GM12878 (cell line): ENCODE data around the gene NOP53. TPM values are rescaled to one million over a fixed set of nuclear protein-coding genes. Genes with fewer than 3 reads are reported as not detected.

ENCODE experiments used
- ATAC-seq: fragments of 200-7000 bp; cut with Tn5 transposase; 3 replicates; pipeline ENCODE4 v1.9.1; 2020; ENCODE audit warnings: mild to moderate bottlenecking, moderate library complexity
- BruUV-seq: library from RNA; stranded (reverse); fragments of 400-500 nt; replicated peaks from 2 replicates; lab custom pipeline; 2021; lab: Mats Ljungman, UMichigan
- CTCF ChIA-PET: fragments of 300-600 bp; sonication (Branson Sonifier 250); formaldehyde crosslinking; extraction: SDS; loops from one replicate; lab custom pipeline; 2021; ENCODE audit warnings: inconsistent platforms; lab: Yijun Ruan, JAX
- POLR2A ChIA-PET: fragments of 350-600 bp; formaldehyde crosslinking; extraction: SDS; loops from one replicate; lab custom pipeline; 2021; ENCODE audit warnings: inconsistent platforms; lab: Charles Lee
- RAD21 ChIA-PET: fragments of 300-600 bp; sonication (Branson Sonifier 250); formaldehyde crosslinking; loops from one replicate; lab custom pipeline; 2023; ENCODE audit warnings: antibody characterized with exemption; ENCODE audit not compliant: unreplicated experiment; lab: Charles Lee
- SMC1A ChIA-PET: fragments of 300-600 bp; sonication (Branson Sonifier 250); formaldehyde crosslinking; loops from one replicate; lab custom pipeline; 2023; ENCODE audit not compliant: unreplicated experiment, uncharacterized antibody; lab: Charles Lee
- DNase-seq: peaks from one replicate; pipeline ENCODE4 v3.0.0-alpha.2; 2011; ENCODE audit warnings: low read depth, low spot score
- FAIRE-seq: peaks from 3 replicates; lab custom pipeline; 2011; peaks lifted over from hg19 to GRCh38; lab: Jason Lieb, UNC
- H2AFZ ChIP-seq: 2 replicates; pipeline ENCODE4 v1.6.0; 2011; ENCODE audit warnings: low read depth, low read length, control low read depth; ENCODE audit not compliant: control insufficient read depth
- H3K27ac ChIP-seq: 2 replicates; pipeline ENCODE4 v1.5.1; 2011; ENCODE audit warnings: control low read depth; ENCODE audit not compliant: control insufficient read depth, insufficient read depth
- H3K27me3 ChIP-seq, 2 experiments: replicated peaks in 1 of 2; 2 replicates each; pipeline versions ENCODE4 v1.6.0 to v1.6.1; 2011; ENCODE audit warnings: low read length in 1 of 2; ENCODE audit not compliant: control insufficient read depth in 2 of 2, insufficient read depth in 2 of 2
- H3K36me3 ChIP-seq, 2 experiments: 2 replicates each; pipeline ENCODE4 v1.5.1; 2011; ENCODE audit warnings: low read length in 1 of 2; ENCODE audit not compliant: control insufficient read depth in 2 of 2, insufficient read depth in 2 of 2
- H3K4me1 ChIP-seq: 2 replicates; pipeline ENCODE4 v1.6.1; 2011; ENCODE audit warnings: mild to moderate bottlenecking, low read length, moderate library complexity, mixed read lengths; ENCODE audit not compliant: control insufficient read depth, insufficient read depth
- H3K4me2 ChIP-seq: 2 replicates; pipeline ENCODE4 v1.6.0; 2011; ENCODE audit warnings: control low read depth; ENCODE audit not compliant: control insufficient read depth, insufficient read depth
- H3K4me3 ChIP-seq: fragments of 200-600 bp; sonication (generic); 2 replicates; pipeline ENCODE4 v1.5.1; 2016
- H3K79me2 ChIP-seq: 2 replicates; pipeline ENCODE4 v1.6.0; 2011; ENCODE audit warnings: low read length; ENCODE audit not compliant: control insufficient read depth, insufficient read depth
- H3K9ac ChIP-seq: 2 replicates; pipeline ENCODE4 v1.8.0; 2011; ENCODE audit warnings: low read length, control low read depth, mixed read lengths; ENCODE audit not compliant: control insufficient read depth, insufficient read depth
- H3K9me3 ChIP-seq: replicated peaks from 3 replicates; pipeline ENCODE4 v1.5.1; 2011; ENCODE audit warnings: mild to moderate bottlenecking, low read length; ENCODE audit not compliant: control insufficient read depth, insufficient read depth
- H4K20me1 ChIP-seq: 2 replicates; pipeline ENCODE4 v1.6.0; 2011; ENCODE audit not compliant: control insufficient read depth, insufficient read depth
- CHD4 ChIP-seq: fragments of 200-600 bp; sonication (generic); IDR thresholded peaks from 2 replicates; pipeline ENCODE4 v1.6.1; 2016; ENCODE audit warnings: mild to moderate bottlenecking
- EGR1 ChIP-seq, 2 experiments: IDR thresholded peaks; 1 replicate in 1 of 2; 2 replicates in 1 of 2; pipeline ENCODE4 v1.6.1; 2011 to 2012; ENCODE audit warnings: low read depth in 2 of 2, low read length in 2 of 2, borderline replicate concordance in 1 of 2, mild to moderate bottlenecking in 1 of 2, moderate library complexity in 1 of 2
- FOS ChIP-seq: IDR thresholded peaks from 3 replicates; pipeline ENCODE4 v1.6.1; 2011; ENCODE audit warnings: borderline replicate concordance; ENCODE audit not compliant: insufficient read length; ENCODE audit errors: extremely low read depth
- HCFC1 ChIP-seq: fragments of 150-350 bp; IDR thresholded peaks from 2 replicates; pipeline ENCODE4 v1.6.1; 2014; ENCODE audit warnings: low read length
- IKZF1 ChIP-seq: fragments of 450-650 bp; conservative IDR thresholded peaks from 2 replicates; pipeline ENCODE4 v1.6.1; 2017; ENCODE audit warnings: antibody characterized with exemption, mild to moderate bottlenecking
- JUNB ChIP-seq: IDR thresholded peaks from 2 replicates; pipeline ENCODE4 v1.6.1; 2016; ENCODE audit warnings: antibody characterized with exemption, mild to moderate bottlenecking
- KDM1A ChIP-seq: fragments of 200-600 bp; sonication (generic); IDR thresholded peaks from 2 replicates; pipeline ENCODE4 v1.6.1; 2016; ENCODE audit warnings: borderline replicate concordance
- NR2C2 ChIP-seq: IDR thresholded peaks from 2 replicates; pipeline ENCODE4 v1.6.1; 2011; ENCODE audit warnings: borderline replicate concordance, low read depth; ENCODE audit not compliant: control insufficient read depth, insufficient read length
- PBX3 ChIP-seq: IDR thresholded peaks from 2 replicates; pipeline ENCODE4 v1.6.1; 2011; ENCODE audit warnings: mild to moderate bottlenecking, low read depth, low read length, moderate library complexity; ENCODE audit not compliant: insufficient replicate concordance
- PKNOX1 ChIP-seq: fragments of 450-650 bp; IDR thresholded peaks from 2 replicates; pipeline ENCODE4 v1.6.1; 2016; ENCODE audit warnings: mild to moderate bottlenecking
- PRDM15 ChIP-seq: fragments of 450-650 bp; formaldehyde crosslinking; IDR thresholded peaks from 2 replicates; pipeline ENCODE4 v1.4.0; 2020; ENCODE audit warnings: mild to moderate bottlenecking, moderate library complexity
- SUPT20H ChIP-seq: IDR thresholded peaks from 2 replicates; pipeline ENCODE4 v1.6.1; 2011; ENCODE audit warnings: low read depth, mild to moderate bottlenecking, low read length, moderate library complexity, borderline replicate concordance; ENCODE audit not compliant: control insufficient read depth
- TAF1 ChIP-seq: IDR thresholded peaks from 2 replicates; pipeline ENCODE4 v1.6.1; 2011; ENCODE audit warnings: mild to moderate bottlenecking, low read depth, low read length, borderline replicate concordance
- TCF7 ChIP-seq: IDR thresholded peaks from 2 replicates; pipeline ENCODE4 v1.6.1; 2014; ENCODE audit warnings: antibody characterized with exemption, borderline replicate concordance
- USF1 ChIP-seq: IDR thresholded peaks from 2 replicates; pipeline ENCODE4 v1.6.1; 2011; ENCODE audit warnings: borderline replicate concordance, low read depth, mild to moderate bottlenecking, moderate library complexity, mixed read lengths, low read length; ENCODE audit not compliant: insufficient read depth; ENCODE audit errors: extremely low read length
- ZNF24 ChIP-seq: fragments of 450-650 bp; IDR thresholded peaks from 2 replicates; pipeline ENCODE4 v1.6.1; 2017; ENCODE audit warnings: antibody characterized with exemption, mild to moderate bottlenecking
- ZZZ3 ChIP-seq: IDR thresholded peaks from 2 replicates; pipeline ENCODE4 v1.6.1; 2011; ENCODE audit warnings: low read depth; ENCODE audit not compliant: control insufficient read depth, insufficient read length
- WGBS: methylation state at CpG from one replicate; pipeline ENCODE4 v1.1.6; 2016; ENCODE audit warnings: low lambda C conversion rate; ENCODE audit not compliant: insufficient replicate concordance, insufficient coverage; ENCODE audit errors: missing lambda C conversion rate; 5-methylcytosine and 5-hydroxymethylcytosine counted together
- in situ Hi-C: fragments of 300-500 bp; cut with MboI; formaldehyde crosslinking; loops from 9 replicates; pipeline ENCODE4 v1.14.3; 2018; ENCODE audit warnings: mixed read lengths
- intact Hi-C: fragments of 100-400 bp; cut with micrococcal nuclease; formaldehyde crosslinking; loops from one replicate; pipeline ENCODE4 v1.14.2; 2022; ENCODE audit not compliant: unreplicated experiment
- polyA plus RNA-seq, 11 experiments: library from polyadenylated mRNA; depleted of rRNA in 4 of 11; unstranded in 6 of 11; stranded (reverse) in 5 of 11; fragments of >200 nt; fragmentation: Nextera tagmentation in 4 of 11; fragmentation: Illumina TruSeq in 1 of 11; extraction: Ambion mirVana in 4 of 11; extraction: Trizol in 1 of 11; gene quantifications; 1 replicate in 1 of 11; 2 replicates in 10 of 11; pipeline versions ENCODE4 v1.2.1 to v1.2.3, GENCODE V29; 2011 to 2016; ENCODE audit warnings: inconsistent platforms in 2 of 11, missing spikeins in 2 of 11, low read depth in 1 of 11
- total RNA-seq, 4 experiments: library from RNA; depleted of rRNA in 3 of 4; stranded (reverse); fragments of >200 nt in 3 of 4; fragmentation: Illumina TruSeq in 1 of 4; extraction: Trizol in 1 of 4; gene quantifications; 2 replicates each; pipeline versions ENCODE4 v1.2.1 to v1.2.3, GENCODE V29; 2013 to 2021

NOP53 gene
- total and polyA plus RNA-seq, 10 of the 15 experiments (the other 5 are each of a cell fraction or from before 2014, with no cell fraction given): 6.0 to 386 (median 167) TPM

- no peak for TF ChIP-seq PRDM15
- no peak for TF ChIP-seq CHD4
- no peak for TF ChIP-seq TCF7
- no peak for TF ChIP-seq JUNB
- no peak for TF ChIP-seq TAF1
- TF ChIP-seq KDM1A: no peak
- TF ChIP-seq FOS: no peak
- no peak for TF ChIP-seq SUPT20H
- TF ChIP-seq IKZF1: no peak
These were observed 42.0 kb upstream of the NOP53 start (continued) for GRCh38 chr19:47703301-47703700.

- BruUV-seq: no TSS peak
- POLR2A ChIA-PET: no interaction called here
- SMC1A ChIA-PET: interaction anchor here (1.2 to 5.5 kb wide), 2 partner anchors 269 to 271 kb away, joined by 3 to 49 read pairs; no protein-coding TSS in a partner anchor
- Histone ChIP-seq H3K27me3 (no peaks in the 10 kb centered on the region), H3K4me1 (no peaks in the 10 kb centered on the region), H3K4me2 (no peak overlapping the region), H3K9ac (no peak overlapping the region), H3K36me3 (no peaks in the 10 kb centered on the region; a peak in 2 of 4 replicates), H2AFZ (no peak overlapping the region), H3K27ac (no peak overlapping the region), H4K20me1 (no peaks in the 10 kb centered on the region), H3K4me3 (no peak overlapping the region), H3K9me3 (no peaks in the 10 kb centered on the region), H3K79me2 (no peaks in the 10 kb centered on the region)
- FAIRE-seq: no peak
- CTCF ChIA-PET: interaction anchor here (0.6 to 8.3 kb wide), 4 partner anchors 165 to 621 kb away, joined by 3 to 163 read pairs (median 4); partner anchors contain the start of gene NAPA
- RAD21 ChIA-PET: interaction anchor here (5.0 kb wide), 1 partner anchor 268 kb away, joined by 47 read pairs; no protein-coding TSS in a partner anchor
- intact Hi-C loops (loop anchor here (10.0 kb wide), 1 partner anchor 419 kb away; no protein-coding TSS in a partner anchor), in situ Hi-C loops (no loop called here)
- no peak for DNase-seq
- 95% methylated on average over 11 of the region's 11 CpGs for WGBS
- ATAC-seq: no peak
- TF ChIP-seq EGR1 (IDR thresholded peaks at IDR 0.05; ENCODE audit: borderline replicate concordance in 1 of 2, low read depth in 2 of 2, low read length in 2 of 2): no peak
- TF ChIP-seq HCFC1: no peak
- TF ChIP-seq ZNF24: no peak
- no peak for TF ChIP-seq TAF1
- no peak for TF ChIP-seq USF1
- no peak for TF ChIP-seq ZZZ3
- no peak for TF ChIP-seq NR2C2
- TF ChIP-seq PKNOX1: no peak
- TF ChIP-seq PBX3: no peak
These were observed 41.3 kb upstream of the NOP53 start for GRCh38 chr19:47704024-47704423.
